Measurements from ENCODE around the gene NEK6.
A peak's percentile ranks its signal among the peaks of the same experiment; 100 is the strongest.

Gene NEK6

DNA sequence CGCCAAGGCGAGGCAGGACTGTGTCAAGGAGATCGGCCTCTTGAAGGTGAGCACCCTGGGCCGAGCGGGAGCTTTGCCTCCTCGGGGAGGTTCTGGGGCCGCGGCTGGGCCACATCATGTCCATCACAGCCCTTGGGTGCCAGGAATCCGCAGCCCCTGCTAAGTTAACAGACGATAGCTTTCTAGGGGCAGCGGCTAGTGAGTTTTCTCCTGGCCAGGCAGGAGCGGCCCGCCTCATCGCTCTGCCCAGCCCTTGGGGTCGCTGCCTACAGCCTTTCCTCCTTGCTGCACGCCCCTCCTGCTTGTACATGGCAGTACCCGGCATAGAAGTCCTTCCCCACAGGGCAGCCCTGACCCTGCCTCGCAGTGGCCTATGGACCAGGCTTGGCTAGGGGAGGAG lies 56.2 kb downstream of the NEK6 start:
- no peak for DNase-seq (ENCODE audit: low read depth)
- TF ChIP-seq, protein P1, sequence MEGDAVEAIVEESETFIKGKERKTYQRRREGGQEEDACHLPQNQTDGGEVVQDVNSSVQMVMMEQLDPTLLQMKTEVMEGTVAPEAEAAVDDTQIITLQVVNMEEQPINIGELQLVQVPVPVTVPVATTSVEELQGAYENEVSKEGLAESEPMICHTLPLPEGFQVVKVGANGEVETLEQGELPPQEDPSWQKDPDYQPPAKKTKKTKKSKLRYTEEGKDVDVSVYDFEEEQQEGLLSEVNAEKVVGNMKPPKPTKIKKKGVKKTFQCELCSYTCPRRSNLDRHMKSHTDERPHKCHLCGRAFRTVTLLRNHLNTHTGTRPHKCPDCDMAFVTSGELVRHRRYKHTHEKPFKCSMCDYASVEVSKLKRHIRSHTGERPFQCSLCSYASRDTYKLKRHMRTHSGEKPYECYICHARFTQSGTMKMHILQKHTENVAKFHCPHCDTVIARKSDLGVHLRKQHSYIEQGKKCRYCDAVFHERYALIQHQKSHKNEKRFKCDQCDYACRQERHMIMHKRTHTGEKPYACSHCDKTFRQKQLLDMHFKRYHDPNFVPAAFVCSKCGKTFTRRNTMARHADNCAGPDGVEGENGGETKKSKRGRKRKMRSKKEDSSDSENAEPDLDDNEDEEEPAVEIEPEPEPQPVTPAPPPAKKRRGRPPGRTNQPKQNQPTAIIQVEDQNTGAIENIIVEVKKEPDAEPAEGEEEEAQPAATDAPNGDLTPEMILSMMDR (conservative IDR thresholded peaks at IDR 0.05; ENCODE audit: control insufficient read depth, insufficient read depth, low read depth, low read length) = no peak
- H3K4me3 ChIP-seq (ENCODE audit: control insufficient read depth, low read depth, low read length) = no peak overlapping the region

DNA sequence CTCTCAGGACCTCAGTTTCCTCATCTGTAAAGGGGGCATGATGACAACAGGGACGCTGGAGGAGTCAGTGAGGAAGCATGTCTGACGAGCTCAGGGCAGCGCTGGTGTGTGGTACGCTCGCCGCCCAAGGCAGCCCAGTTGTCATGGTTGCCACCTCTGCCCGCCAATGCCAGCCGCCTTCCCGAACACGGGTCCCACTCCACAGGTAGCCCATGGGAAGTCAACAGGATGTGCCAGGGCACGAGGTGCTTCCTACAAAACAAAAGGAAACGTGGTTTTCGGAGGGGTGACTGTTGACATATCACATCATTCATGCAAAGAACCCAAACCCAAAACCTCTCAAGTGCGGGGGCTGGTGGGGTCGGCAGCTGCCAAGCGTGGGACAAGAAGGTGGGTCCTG lies 58.1 kb downstream of the NEK6 start:
- H3K4me3 ChIP-seq (ENCODE audit: control insufficient read depth, low read depth, low read length) = no peak overlapping the region
- TF ChIP-seq, protein P1 (conservative IDR thresholded peaks at IDR 0.05; ENCODE audit: control insufficient read depth, insufficient read depth, low read depth, low read length) = no peak
- no peak for DNase-seq (ENCODE audit: low read depth)

DNA sequence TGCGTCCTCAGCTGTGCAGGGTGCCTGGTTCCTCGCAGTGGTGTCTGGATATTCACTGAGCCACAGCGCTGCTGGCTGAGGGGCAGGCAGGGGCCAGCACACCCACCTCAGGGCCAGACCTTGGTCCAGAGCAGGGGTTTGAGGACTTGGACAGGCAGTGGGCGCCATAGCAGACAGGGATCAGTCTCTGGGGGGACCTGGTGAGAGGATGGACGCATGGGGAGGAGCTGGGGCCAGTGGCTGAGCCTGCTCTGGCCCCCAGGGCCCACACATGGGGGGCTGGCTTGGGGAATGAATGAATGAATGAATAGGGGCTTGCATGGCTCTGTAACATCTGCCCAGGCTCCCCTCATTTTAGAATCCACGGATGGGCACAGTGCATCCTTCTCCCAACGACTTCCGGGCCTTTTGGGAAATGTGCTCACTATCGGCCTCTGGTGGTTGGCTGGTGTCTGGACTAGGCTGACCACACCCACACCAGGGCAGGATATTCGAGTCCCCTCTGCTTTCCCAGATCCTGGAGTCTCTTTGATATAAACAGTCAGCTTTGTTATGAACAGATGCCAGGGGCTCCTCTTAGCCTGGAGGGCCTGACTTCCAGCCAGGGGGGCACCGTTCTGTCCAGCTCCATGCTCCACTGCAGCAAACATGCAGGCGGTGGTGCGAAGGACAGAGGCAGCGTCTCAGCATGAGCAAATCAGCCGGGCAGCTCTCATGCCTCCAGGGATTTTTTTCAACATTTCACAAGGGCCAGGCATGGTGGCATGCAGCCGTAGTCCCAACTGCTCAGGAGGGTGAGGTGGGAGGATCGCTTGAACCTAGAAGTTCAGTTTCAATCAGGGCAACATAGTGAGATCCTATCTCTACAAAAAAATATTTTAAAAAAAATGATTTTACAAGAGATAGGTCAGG lies 62.6 kb downstream of the NEK6 start:
- peak; percentile 66 for DNase-seq (ENCODE audit: low read depth)
- no peak overlapping the region for H3K4me3 ChIP-seq (ENCODE audit: control insufficient read depth, low read depth, low read length)
- TF ChIP-seq, protein P1 (conservative IDR thresholded peaks at IDR 0.05; ENCODE audit: control insufficient read depth, insufficient read depth, low read depth, low read length) = peak; percentile 94

DNA sequence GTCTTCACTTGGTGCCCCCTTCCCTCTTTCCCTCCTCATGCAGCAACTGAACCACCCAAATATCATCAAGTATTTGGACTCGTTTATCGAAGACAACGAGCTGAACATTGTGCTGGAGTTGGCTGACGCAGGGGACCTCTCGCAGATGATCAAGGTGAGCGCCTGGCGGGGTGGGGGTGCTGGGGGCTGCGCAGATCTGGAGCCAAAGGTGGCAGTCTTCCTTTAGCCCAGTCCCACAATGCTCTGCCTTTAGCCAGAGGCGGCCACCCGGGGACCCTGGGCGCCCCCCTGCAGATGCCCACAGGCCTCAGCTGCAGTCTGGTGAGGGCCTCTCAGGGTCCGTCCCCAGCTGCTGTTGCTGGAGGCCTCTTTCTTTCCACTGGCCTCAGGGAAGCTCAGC lies 63.7 kb downstream of the NEK6 start:
- H3K4me3 ChIP-seq (ENCODE audit: control insufficient read depth, low read depth, low read length) = no peak overlapping the region
- TF ChIP-seq, protein P1 (conservative IDR thresholded peaks at IDR 0.05; ENCODE audit: control insufficient read depth, insufficient read depth, low read depth, low read length) = no peak
- no peak for DNase-seq (ENCODE audit: low read depth)

DNA sequence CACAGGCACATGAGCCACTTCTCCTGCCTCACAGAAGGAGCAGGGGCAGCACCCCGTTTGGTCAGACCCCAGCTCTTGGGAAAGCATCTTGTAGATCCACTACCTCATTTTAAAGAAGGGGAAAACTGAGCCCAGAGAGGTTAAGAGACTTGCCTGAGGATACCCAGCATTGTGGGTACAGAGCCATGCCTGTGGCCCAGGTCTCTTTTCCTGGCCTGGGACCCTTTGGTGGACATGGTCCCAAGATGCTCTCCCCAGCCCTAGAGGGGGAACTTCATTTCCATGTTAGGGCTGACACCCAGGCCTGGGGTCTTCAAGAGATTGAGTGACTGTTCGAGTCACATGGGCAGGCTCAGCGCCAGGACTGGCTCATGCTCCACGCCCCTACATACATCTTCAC lies 64.2 kb downstream of the NEK6 start:
- no peak overlapping the region for H3K4me3 ChIP-seq (ENCODE audit: control insufficient read depth, low read depth, low read length)
- TF ChIP-seq, protein P1 (conservative IDR thresholded peaks at IDR 0.05; ENCODE audit: control insufficient read depth, insufficient read depth, low read depth, low read length) = no peak
- DNase-seq (ENCODE audit: low read depth) = no peak

DNA sequence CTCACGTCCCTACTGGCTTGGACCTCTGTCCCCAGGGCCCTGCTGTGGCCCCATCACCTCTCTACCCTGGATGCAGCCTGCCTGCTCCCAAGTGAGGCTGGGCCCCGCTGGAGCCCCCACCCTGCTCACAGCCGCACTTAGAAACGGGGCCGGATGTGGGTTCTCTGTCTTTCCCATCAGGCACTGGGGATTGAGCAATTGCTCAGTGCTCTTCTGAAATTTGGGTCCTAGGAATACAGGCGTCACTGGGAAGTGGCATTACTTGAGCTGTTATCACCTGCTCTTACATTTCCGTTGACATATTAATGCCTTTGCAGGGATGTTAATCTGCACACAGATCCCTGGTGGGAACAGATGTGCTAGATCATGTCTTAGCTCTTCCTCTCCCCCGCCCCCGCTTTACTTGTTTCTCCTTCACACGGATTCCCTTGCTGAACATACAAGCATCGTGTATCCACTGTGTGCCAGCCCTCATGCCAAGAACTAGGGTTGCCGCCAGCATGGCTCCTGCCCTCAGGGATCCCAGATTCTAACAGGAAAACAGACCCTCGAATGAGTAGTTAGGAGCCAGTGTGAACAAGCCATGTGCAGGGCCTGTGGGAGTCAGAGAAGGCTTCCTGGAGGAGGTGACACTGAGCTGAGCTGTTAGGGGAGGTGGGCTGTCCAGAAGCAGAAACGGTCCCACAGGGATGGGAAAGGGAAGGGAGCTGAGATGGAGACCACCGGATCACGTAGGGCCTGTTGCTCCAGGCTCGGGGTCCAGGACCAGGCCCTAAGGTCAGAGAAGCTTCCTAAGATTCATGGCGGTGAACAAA lies 65.1 kb downstream of the NEK6 start:
- H3K4me3 ChIP-seq (ENCODE audit: control insufficient read depth, low read depth, low read length) = no peak overlapping the region
- peak; percentile 16 for DNase-seq (ENCODE audit: low read depth)
- TF ChIP-seq, protein P1 (conservative IDR thresholded peaks at IDR 0.05; ENCODE audit: control insufficient read depth, insufficient read depth, low read depth, low read length) = no peak
